Stimulated activated CD4-positive, alpha-beta T cell treated with anti-CD3 and anti-CD28 coated beads, Interleukin-2, amount 100 ng/mL, for 4 hours (primary cell): ENCODE data around the gene MAPK8IP2.
"Not testable (repeated sequence)": the region's sequence is repeated elsewhere in the genome, so short reads cannot be mapped to it uniquely, and the experiment has no call there.

ENCODE experiments used
- DNase-seq: peaks from one replicate; pipeline ENCODE4 v3.0.0-alpha.2; 2020; ENCODE audit warnings: low read depth

The MAPK8IP2 gene

DNA sequence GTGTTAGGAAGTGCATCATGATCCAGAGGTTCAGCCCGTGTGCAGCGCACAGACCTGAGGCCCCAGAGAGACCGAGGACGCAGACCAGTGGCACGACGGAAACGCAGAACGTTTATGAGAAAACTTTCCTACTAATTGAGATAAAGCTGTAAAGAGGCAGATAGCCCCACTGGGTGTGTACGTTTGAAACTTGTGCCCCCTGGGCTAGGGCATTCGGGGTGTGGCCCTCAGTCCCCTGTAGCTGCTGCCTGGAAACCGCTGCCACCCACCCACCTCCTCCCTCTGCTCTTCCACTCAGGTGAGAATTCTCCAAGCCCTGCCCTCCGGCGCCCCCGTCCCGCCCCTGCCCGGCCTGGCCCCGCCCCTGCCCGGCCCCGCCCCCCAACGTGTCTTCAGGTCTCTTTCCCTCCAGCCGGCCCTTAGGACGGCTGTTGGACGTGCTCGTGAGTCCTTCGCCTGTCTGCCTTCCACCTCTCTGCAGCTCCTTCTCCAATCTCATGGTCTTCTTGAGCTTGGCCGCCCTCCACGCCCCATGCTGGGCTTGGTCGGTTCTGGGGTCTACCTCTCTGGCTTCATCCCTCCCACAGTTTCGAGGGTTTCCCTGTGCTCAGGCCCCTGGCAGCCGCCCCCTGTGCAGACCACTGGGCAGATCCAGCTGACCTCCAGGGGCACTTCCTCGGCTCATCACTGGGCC, 12.1 kb downstream of the MAPK8IP2 start:
- DNase-seq: no peak

DNA sequence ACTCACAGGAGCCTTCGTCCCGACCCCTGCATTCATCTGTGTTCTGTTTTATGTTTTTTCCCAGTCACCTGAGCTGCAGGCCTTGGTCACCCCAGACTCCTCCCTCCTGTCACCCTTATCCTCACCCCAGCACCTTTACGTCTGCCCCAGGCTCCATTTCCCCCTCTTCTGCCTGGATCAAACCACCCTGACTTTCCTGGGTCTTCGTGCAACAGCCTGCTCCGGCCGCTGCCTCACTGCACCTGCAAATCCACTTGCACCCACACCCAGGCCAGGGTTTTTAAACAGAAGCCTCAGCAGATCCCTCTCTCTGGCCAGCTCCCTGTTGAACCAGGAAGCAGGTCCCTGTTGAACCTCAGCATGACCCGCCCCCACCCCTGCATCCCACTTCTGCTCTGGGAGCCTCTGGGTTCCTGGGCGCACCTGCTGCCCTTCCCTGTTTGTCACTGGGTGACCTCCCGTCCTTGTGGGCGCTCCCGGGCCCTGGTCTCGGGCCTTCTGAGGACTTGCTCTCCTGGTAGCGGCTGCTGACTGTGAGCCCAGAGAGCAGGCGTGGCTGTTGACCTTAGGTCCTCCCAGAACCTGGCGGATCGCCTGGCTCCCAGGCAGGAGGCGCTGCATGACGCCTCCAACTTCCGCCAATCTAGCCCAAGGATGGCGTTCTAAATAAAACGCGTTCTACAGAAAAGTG, 12.8 kb downstream of the MAPK8IP2 start:
- no peak for DNase-seq

DNA sequence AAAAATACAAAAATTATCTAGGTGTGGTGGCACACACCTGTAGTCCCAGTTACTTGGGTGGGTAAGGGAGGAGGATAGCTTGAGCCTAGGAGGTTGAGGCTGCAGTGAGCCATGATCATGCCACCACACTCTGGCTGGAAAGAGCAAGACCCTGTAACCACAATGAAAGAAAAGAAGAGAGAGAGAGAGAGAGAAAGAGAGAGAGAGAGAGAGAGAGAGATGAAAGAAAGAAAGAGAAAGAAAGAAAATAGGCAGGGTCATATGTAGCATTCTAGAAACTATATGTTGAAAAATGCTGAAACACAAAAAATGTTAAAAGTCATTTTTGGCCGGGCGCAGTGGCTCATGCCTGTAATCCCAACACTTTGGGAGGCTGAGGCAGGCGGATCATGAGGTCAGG, 13.7 kb downstream of the MAPK8IP2 start:
- DNase-seq: not testable (repeated sequence)

DNA sequence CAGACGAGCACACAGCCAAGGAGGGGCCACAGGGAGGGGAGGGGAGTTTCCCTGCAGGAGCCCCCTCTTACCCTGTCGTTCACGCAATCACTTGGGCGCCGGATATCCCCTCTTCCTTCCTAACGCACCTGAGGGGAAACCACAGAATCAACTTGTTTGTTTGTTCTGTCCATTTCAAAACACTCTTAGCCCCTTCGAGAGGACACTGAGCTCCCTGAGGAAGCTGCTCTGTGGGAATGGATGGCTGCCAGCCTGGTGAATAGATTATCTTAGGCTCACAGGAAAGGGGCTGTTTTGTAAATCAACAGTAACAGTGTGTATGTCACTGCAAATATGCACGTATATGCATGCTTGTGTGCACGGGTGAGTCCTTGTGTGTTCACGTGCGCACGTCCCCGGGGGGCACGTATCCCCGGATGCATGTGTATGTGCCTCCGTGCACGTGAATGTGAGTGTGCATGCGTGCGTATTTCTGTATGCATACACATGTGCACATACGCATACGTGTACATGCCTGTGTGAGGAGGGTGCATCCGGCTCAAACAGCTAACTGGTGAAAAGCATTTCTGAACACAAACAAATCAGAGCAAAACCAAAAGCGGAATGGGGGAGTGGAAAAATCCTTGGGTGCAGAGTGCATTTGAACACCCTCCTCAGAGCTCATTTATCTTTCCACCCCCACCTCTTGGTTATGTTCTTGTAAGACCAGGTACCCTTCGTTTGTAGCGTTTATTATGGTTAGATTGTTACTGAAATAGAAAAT, 20.2 kb downstream of the MAPK8IP2 start:
- DNase-seq: no peak

DNA sequence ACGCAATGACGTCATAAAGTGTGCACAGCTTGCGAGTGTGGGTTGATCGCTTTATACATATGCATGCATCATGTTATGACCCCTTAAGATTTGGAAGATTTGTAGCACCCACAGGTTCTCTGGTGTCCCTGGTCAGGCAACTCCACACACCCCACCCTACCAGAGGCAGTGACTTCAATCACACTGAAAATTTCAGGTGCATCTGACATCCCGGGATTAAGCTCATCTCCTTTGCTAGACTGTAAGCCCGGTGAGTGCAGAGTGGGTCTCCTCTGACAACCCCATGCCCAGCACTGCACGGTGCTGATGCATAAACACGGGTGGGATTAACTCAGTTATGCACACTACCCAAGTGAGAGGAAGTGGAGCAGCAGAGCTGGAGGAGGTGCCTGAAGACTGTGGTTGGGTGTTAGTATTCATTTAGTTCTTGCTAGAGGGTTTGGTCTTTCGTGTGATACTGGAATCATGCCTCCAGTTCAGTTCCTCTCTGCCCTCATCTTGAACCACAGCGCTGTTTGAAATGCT, 20.8 kb downstream of the MAPK8IP2 start:
- no peak for DNase-seq

DNA sequence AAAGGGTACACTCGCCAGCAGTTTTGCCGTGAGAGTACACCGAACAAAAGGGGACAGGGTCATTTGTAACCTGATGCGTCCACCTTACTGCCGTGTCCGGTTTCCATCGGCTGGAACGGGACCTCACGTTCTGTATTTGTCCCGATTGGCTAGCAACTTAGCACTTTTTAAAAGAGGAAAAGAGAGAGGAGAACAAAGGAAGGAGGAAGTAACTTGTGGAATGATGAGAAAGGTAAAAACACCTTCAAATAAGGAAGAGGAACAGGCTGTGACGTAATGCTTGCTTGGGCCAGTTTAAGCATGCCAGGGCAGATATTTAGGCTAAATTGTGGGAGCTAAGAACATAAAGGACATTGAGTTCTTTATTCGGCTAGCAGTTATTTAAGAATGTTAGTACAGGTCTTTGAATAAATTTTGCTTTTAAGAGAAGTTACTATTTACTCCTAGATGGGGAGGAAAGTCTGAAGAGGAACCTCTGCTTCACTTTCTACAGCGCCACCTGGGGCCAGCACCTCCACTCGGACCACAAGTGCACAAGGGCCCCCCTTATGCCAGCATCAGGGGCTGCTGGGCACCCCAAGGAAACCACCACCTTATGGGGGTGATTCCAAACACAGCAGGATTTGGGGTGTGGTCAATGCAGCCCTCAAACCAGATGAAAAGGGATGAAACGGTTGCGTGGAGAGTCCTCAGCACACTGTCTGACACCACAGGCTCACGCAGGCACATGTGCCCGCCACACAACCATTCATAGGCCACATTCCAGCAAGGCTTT, 21.5 kb downstream of the MAPK8IP2 start:
- no peak for DNase-seq

DNA sequence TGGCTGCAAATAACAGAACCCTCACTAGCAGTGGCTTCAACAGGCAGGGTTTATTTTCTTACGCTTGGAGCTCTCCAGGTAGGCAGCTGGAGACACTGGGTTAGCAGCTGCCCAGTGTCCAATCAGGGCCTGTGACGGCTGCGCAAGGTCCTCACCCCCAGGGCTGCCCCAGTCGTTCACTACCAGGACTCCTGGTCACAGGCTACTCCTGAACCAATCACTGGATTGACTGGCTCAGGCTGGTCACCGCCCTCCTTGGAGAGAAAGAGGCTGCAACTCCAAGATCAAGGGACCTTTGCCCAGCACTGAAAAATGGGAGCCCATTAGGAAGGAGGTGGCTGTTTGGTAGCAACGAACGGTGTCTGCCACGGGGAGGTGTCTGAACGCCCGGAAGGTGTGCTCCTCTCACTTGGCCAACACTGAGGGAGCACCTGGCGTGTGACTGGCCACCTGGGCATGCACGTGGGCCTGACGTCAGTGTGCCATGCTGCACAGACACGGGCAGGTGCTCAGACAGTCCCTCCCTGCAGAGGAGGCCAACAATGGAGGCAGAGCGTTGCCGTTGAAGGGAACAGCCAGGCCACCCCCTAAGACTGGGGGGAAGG, 22.2 kb downstream of the MAPK8IP2 start:
- no peak for DNase-seq

DNA sequence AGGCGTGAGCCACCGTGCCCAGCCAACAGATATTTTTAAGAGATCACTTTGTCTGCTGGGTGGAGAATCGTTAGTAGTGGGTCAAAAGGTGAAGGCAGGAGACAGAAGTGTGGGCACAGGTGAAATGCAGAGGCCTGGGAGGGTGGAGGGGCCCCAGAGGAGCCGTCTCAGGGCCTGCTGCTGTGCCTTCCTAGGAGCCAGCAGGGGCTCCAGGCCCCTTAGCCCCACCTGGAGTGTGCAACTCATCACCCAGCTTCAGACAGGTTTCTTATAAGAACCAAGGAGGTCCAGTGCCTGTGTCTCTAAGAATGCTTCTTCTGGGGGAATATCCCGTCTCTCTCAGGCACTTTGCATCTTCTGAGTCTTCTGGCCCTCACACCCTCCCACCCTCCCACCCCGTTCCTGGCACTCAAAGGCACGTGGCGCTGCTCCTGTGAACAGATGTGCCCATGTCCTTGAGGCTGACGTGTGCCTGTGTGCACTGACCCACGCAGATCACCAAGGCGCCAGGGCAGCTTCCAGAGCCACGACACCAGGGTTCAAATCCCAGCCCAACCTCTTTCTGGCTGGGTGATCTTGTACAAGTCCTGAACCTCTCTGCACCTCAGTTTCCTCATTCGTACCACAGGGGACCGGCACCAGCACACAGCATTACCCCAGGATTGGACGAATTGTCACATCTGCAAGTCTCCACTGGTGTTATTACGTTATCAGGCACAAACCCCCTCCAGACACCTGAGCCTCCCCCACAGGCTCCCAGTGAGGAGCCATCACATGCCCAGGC, 23.9 kb downstream of the MAPK8IP2 start:
- DNase-seq: no peak

DNA sequence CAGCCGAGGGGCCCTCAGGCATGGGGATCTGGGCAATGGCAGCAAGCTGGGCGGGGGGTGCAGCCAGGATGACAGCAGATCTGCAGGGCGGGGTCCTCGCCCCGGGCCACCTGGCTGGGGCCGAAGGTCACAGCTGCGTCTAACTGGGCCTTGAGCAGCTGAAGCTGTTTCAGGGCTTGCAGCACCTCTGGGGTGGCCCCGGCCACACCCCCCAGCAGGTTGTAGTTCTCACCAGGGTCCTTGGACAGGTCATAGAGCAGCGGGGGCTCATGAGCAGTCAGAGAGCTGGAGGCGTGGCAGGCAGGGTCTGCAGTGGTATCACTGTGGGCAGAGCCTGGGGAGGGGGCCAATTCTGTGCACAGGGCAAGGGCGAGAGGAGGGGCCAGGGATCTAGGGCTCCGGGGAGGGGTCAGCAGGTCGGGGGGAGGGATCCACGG, 24.6 kb downstream of the MAPK8IP2 start:
- no peak for DNase-seq

DNA sequence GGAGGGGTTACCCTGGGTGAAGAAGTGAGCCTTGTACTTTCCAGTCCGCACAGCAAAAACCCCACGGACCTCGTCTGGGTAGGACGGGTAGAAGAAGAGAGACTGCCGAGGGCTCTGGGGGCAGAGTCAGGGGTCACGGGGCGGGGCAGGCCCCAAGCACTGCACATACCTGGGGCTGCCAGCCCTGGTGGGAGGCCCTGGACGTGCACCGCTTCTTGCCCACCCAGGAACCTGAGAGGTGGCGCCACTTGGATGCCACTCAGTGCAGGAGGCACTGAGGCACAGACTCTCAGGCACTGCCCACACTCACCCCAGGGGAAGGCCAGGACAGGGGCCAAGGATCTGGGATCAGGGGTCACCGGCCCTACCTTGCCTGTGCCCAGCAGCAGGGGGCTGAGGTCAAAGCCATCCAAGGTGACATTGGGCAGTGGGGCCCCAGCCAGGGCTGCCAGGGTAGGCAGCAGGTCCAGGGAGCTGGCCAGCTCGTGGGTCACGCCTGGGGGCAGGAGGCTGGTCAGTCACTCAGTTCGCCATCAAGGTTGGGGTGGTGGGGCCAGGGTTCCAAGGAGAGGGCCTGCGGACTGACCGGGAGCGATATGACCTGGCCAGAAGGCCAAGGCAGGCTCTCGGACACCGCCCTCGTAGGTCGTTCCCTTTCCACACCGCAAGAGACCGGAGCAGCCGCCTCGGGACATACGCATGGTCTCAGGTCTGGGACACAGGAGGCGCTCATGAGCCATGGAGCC, 25.1 kb downstream of the MAPK8IP2 start:
- no peak for DNase-seq

DNA sequence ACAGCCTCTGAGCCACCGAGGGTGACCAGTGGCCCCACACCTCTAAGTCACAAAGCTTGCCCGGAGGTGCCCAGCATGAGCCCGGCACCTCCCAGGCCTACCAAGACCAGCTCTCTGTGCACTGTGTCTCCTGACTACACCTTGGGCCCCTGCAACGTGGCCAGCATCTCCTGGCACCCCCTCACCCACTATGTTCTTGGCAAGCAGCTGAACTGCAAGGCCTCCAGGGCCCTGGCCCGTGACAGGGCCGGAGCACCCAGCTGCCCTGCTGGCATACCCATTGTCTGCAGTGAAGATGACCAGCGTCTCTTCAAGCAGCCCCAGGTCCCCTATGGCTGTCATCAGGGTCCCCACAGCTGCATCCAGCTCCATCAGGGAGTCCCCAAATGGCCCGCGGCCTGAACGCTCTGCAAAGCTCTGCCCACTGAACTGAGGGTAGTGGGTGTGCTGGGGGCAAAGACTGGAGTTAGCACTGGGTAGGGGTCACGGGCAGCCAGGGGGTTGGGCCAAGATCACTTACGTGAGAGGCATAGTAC, 25.8 kb downstream of the MAPK8IP2 start:
- no peak for DNase-seq

DNA sequence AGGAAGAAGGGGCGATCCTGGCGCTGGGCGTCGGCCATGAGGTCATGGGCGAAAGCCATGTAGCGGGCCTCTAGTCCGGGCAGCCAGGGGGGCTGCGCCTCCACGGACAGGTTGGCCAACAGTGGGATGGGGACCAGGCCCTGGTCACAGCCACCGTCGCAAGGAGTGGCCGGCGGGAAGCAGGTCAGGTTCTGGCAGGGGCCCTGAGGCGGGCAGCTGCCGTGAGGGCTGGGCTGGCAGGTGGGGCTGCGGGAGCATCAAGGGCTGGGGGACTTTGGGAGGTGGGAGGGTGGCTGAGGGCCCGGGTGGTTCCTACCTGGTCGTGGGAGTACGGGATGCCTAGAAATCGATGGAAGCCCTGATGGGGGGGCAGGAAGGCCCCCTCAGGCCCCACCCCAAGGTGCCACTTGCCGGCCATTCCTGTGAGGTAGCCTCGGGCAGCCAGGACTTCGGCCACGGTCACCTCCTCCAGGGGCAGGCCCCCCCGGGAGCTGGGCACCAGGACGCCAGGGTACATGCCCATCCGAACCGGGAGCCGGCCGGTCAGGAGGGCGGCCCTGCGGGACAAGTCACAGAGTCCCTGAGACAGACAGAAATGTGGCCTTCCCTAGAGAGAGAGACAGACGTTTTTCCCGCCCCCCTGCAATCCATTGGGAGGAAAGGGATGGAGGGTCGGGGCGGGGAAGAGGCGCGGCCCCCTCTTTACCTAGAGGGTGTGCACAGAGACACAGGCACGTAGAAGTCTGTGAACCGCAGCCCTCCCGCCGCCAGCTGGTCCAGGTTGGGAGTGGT, 26.5 kb downstream of the MAPK8IP2 start:
- DNase-seq: no peak

DNA sequence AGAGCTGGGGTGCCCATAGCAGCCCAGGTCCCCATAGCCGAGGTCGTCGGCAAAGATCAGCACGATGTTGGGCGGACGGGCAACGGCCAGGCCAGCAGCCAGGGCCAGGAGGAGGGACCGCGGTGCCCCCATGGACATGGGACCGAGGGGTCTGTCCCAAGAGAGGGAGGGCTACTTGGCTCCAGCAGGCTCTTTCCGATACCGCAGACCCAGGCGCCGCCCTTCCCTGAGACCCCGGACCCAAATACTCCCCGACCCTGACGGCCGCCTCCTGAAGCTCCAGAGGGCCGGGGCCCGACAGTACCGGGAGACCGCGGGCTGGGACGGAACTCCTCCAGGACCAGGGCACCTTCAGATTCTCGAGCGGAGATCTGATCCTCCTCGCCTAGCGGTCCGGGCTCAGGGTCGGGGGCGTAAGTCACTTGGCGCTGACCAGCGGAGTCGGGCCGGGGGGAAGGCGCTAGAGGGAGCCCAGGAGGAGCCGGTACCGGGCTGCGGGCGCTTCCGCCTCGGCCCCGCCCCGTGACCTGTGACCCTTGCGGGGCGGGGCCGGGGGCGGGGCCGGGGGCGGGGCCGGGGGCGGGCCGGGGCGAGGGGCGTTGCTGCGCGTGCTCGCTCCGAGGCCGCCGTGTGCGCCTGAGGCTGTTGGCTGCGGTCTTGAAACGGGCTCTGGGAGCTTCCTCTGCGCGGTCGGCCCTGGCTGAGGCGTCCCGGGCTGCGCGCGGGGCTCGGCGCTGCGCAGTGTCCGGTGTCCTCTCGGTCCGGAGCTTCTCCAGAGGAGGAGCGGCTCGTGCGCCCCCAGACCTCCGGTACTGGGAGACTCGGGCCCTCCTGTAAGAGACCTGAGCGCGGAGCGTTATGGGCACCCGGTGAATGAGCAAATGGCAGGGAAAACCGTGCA, 27.3 kb downstream of the MAPK8IP2 start, which contains the start of gene ARSA:
Gene ARSA, minus strand, starts transcription at position 511 of the 901 bp plus-strand sequence. Its CDS starts 373 bp downstream, at position 138.
- peak; percentile 66 for DNase-seq

DNA sequence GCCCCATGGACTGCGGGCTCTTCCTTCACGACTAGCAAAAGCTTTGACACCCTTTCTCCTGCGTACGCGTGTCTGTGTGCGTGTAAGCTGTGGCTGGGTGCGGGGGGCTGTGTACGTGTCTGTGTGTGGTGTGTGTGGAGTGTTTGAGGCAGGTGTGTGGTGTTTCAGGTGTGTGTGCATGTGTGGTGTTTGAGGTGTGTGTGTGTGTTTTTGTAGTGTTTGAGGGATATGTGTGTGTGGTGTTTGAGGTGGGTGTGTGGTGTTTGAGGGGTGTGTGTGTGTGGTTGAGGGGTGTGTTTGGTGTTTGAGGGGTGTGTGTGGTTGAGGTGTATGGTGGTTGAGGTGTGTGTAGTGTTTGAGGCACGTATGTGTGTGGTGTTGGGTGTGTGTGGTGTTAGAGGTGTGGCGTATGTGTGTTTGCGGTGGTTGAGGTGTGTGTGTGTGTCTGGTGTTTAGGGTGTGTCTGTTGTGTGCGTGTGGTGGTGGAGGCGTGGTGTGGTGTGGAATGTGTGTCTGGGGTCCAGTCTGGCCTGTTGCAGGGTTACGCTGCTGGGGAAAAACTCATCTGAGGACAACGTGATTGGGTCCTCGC, 28.0 kb downstream of the MAPK8IP2 start:
- DNase-seq: no peak

DNA sequence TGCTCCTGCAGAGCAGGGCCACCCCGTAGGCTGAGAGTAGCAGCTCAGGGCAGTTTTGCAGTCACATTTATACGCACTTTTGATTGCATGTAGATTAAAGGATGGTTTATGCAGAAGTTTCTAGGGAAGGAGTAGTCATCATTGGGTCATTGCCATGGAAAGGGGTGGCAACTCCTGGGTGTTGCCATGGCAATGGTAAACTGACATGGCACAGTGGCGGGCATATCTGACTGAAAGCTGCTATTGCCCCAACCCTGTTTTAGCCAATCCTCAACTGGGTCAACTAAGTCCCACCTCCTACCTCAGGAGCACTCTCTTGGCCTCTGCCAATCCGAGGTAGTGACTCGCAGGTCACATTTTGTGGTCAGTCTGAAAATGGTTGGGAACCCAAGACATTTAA, 29.8 kb downstream of the MAPK8IP2 start:
- no peak for DNase-seq

DNA sequence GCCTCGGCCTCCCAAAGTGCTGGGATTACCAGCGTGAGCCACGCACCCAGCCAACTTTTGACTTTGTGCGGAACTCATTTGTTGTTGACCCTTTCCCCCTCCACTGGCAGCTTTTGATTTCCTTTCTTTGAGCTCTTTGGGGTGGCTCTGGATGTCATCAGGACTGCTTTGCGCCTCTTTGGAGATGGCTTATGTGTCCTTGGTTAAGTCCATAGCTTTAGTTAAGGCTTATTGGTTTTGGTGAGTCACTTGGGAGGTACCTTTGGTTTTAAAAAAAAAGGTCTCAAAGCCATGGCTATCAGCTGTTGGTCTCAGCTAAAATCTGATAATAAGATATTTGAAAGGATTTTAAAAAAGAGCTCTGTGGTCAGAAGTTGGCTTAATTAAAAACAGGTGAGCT, 32.5 kb downstream of the MAPK8IP2 start:
- DNase-seq: no peak

DNA sequence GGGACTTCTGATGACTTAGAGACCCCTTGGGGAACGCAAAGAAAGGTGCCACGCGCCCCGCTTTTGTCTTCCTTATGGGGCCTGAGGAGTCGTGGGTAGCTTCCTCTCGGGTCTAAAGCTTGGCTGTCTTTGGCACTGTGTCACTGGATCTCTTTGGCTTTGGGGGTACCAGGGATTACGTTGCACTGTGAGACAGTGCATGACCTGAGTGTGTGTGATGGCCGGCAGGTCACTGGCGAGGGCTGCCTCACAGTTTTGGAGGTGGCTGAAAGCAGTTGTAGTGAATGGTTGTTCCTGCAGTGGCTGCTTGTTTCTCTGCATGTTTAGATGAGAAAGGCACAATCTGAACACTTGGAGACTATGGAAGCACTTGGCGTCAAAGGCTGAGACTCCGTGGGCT, 33.2 kb downstream of the MAPK8IP2 start:
- no peak for DNase-seq
